DMS53 (cell line): ENCODE results near the gene STK35.
"Not testable (repeated sequence)": the region's sequence is repeated elsewhere in the genome, so short reads cannot be mapped to it uniquely, and the experiment has no call there.

ENCODE experiments used
- DNase-seq: peaks from one replicate; lab custom pipeline; 2025; lab: John Stamatoyannopoulos, UW

Gene STK35

GRCh38 chr20:2183381-2183780 lies 81.8 kb downstream of the STK35 start:
- DNase-seq, result no peak

GRCh38 chr20:2184933-2185332 lies 83.3 kb downstream of the STK35 start:
- not testable (repeated sequence) for DNase-seq

- no peak for DNase-seq
Measured at GRCh38 chr20:2195614-2196013, 94.0 kb downstream of the STK35 start.

- no peak for DNase-seq
Measured at GRCh38 chr20:2197166-2197565, 95.5 kb downstream of the STK35 start.
